HG02610 (cell line): ENCODE data around the gene FSTL4.
"Not testable (repeated sequence)": the region's sequence is repeated elsewhere in the genome, so short reads cannot be mapped to it uniquely, and the experiment has no call there.

ENCODE experiments used
- ATAC-seq: cut with Tn5 transposase; IDR thresholded peaks from one replicate; pipeline ENCODE4 v1.9.1; 2021; ENCODE audit warnings: mild to moderate bottlenecking, moderate library complexity; ENCODE audit not compliant: unreplicated experiment

FSTL4 gene

GRCh38 chr5:133235696-133236426, 376.5 kb downstream of the FSTL4 start:
- no peak for ATAC-seq

GRCh38 chr5:133234911-133235310, 377.4 kb downstream of the FSTL4 start:
- no peak for ATAC-seq

- no peak for ATAC-seq
These were observed 378.1 kb downstream of the FSTL4 start for GRCh38 chr5:133234273-133234672.

- no peak for ATAC-seq
These were observed 378.7 kb downstream of the FSTL4 start for GRCh38 chr5:133233616-133234015.

GRCh38 chr5:133232911-133233310, 379.4 kb downstream of the FSTL4 start:
- ATAC-seq: no peak

GRCh38 chr5:133232435-133232834, 379.9 kb downstream of the FSTL4 start:
- ATAC-seq: no peak

- ATAC-seq: no peak
These were observed 380.3 kb downstream of the FSTL4 start for GRCh38 chr5:133232011-133232410.

- ATAC-seq: no peak
These were observed 381.3 kb downstream of the FSTL4 start for GRCh38 chr5:133230823-133231578.

- ATAC-seq: no peak
These were observed 382.2 kb downstream of the FSTL4 start for GRCh38 chr5:133229931-133230664.

GRCh38 chr5:133228316-133228715, 384.0 kb downstream of the FSTL4 start:
- no peak for ATAC-seq

GRCh38 chr5:133227897-133228296, 384.4 kb downstream of the FSTL4 start:
- ATAC-seq: no peak

GRCh38 chr5:133227082-133227481, 385.3 kb downstream of the FSTL4 start:
- no peak for ATAC-seq

GRCh38 chr5:133226186-133226585, 386.2 kb downstream of the FSTL4 start:
- no peak for ATAC-seq

- no peak for ATAC-seq
These were observed 386.6 kb downstream of the FSTL4 start for GRCh38 chr5:133225671-133226152.

GRCh38 chr5:133222979-133223378, 389.4 kb downstream of the FSTL4 start:
- ATAC-seq: no peak

- no peak for ATAC-seq
These were observed 389.8 kb downstream of the FSTL4 start for GRCh38 chr5:133222521-133222920.

GRCh38 chr5:133222040-133222439, 390.3 kb downstream of the FSTL4 start:
- no peak for ATAC-seq

- ATAC-seq: no peak
These were observed 391.3 kb downstream of the FSTL4 start for GRCh38 chr5:133220851-133221674.

- no peak for ATAC-seq
These were observed 393.0 kb downstream of the FSTL4 start for GRCh38 chr5:133219296-133219695.

- not testable (repeated sequence) for ATAC-seq
These were observed 396.2 kb downstream of the FSTL4 start for GRCh38 chr5:133216138-133216537.
